ENCODE results near the gene BABAM2.

- TF ChIP-seq FOXM1 (IDR thresholded peaks at IDR 0.05; ENCODE audit: borderline replicate concordance) (no peak), CTBP1 (IDR thresholded peaks at IDR 0.05; ENCODE audit: borderline replicate concordance) (no peak), FOXA1 (IDR thresholded peaks at IDR 0.05) (no peak), FOXK2 (IDR thresholded peaks at IDR 0.05) (no peak), ARNT (IDR thresholded peaks at IDR 0.05) (no peak), SP1 (IDR thresholded peaks at IDR 0.05) (no peak)
Measured at GRCh38 chr2:27854229-27854862, 36.2 kb upstream of the BABAM2 start.

All from HEK293T (cell line).